Lung (tissue), 12 donors: Measurements from ENCODE around the gene IDH3B. TPM values are rescaled to one million over a fixed set of nuclear protein-coding genes. Genes with fewer than 3 reads are reported as not detected.

Source experiments
- ATAC-seq: fragments of 200-7000 bp; cut with Tn5 transposase; one replicate; pipeline ENCODE4 v1.9.1; 2020; ENCODE audit warnings: moderate number of reproducible peaks; ENCODE audit not compliant: insufficient read depth, low FRiP score
- DNase-seq, 3 donors: peaks; one replicate each; pipeline ENCODE4 v3.0.0-alpha.2; 2013 to 2017
- H3K27ac ChIP-seq, 2 donors: one replicate each; pipeline ENCODE4 v1.5.1; 2013; ENCODE audit warnings: mild to moderate bottlenecking in 2 of 2, moderate library complexity in 2 of 2, control low read depth in 1 of 2, inconsistent platforms in 1 of 2, low read depth in 1 of 2, low read length in 1 of 2
- H3K27me3 ChIP-seq, 3 donors: one replicate each; pipeline ENCODE4 v1.5.1; 2013; ENCODE audit warnings: low read length in 2 of 3; ENCODE audit not compliant: control insufficient read depth in 3 of 3, insufficient read depth in 3 of 3
- H3K36me3 ChIP-seq, 4 donors: one replicate each; pipeline ENCODE4 v1.5.1; 2013; ENCODE audit warnings: low read length in 4 of 4, mild to moderate bottlenecking in 1 of 4, moderate library complexity in 1 of 4; ENCODE audit not compliant: control insufficient read depth in 4 of 4, insufficient read depth in 4 of 4
- H3K4me1 ChIP-seq, 5 donors: one replicate each; pipeline ENCODE4 v1.5.1; 2013; ENCODE audit warnings: low read length in 5 of 5, mild to moderate bottlenecking in 2 of 5, moderate library complexity in 1 of 5; ENCODE audit not compliant: control insufficient read depth in 5 of 5, insufficient read depth in 5 of 5
- H3K4me3 ChIP-seq: one replicate; pipeline ENCODE4 v1.5.1; 2013; ENCODE audit warnings: mild to moderate bottlenecking, control low read depth, moderate library complexity
- H3K9ac ChIP-seq, 2 donors: one replicate each; pipeline ENCODE4 v1.5.1; 2013; ENCODE audit warnings: low read length in 2 of 2, control low read depth in 1 of 2; ENCODE audit not compliant: insufficient read depth in 1 of 2
- H3K9me3 ChIP-seq, 4 donors: one replicate each; pipeline ENCODE4 v1.5.1; 2013; ENCODE audit warnings: low read length in 3 of 4, mild to moderate bottlenecking in 1 of 4, moderate library complexity in 1 of 4; ENCODE audit not compliant: control insufficient read depth in 4 of 4, insufficient read depth in 3 of 4
- CTCF ChIP-seq: IDR thresholded peaks from 2 replicates; pipeline ENCODE4 v1.5.1; 2012; ENCODE audit warnings: mild to moderate bottlenecking; ENCODE audit errors: control extremely low read depth, extremely low read depth
- WGBS, 2 donors: extraction: QIAGEN DNeasy Blood & Tissue Kit; methylation state at CpG; one replicate each; pipeline ENCODE4 v1.1.7; 2013; 5-methylcytosine and 5-hydroxymethylcytosine counted together
- polyA plus RNA-seq, 2 donors: library from polyadenylated mRNA; stranded (reverse); fragments of 200-250 nt; gene quantifications; one replicate each; pipeline ENCODE4 v1.2.1, GENCODE V29; 2013
- total RNA-seq, 2 donors: library from RNA; depleted of rRNA in 1 of 2; stranded (reverse); fragments of >200 nt in 1 of 2; gene quantifications; one replicate each; pipeline ENCODE4 v1.2.1, GENCODE V29; 2014 to 2021
- donor health status: control.
- donor health status: control.
- donor health status: Bipolar disorder and iron deficiency.
- donor health status: healthy.
- donor health status: DM: yes; HTN: yes; CAD: no.

IDH3B gene
- total and polyA plus RNA-seq, 4 donors, result 65.3 to 83.1 (median 70.1) TPM

- peaks cover 3 to 12% (median 4%) of the 10 kb centered on the region in 5 donors for H3K4me1 ChIP-seq
- peak overlapping the region; percentile 78 to 94 for H3K27ac ChIP-seq
- no peaks in the 10 kb centered on the region for H3K27me3 ChIP-seq
- 7 to 10% methylated on average over 13 of the region's 13 CpGs for WGBS, 2 donors
- peak overlapping the region; percentile 63 to 82 for H3K9ac ChIP-seq
- DNase-seq (no peak), ATAC-seq (no peak)
- TF ChIP-seq CTCF, result no peak
- peak overlapping the region; percentile 98 for H3K4me3 ChIP-seq
- H3K9me3 ChIP-seq, result peaks cover 0 to 1% (median 0%) of the 10 kb centered on the region in 4 donors
- peaks cover 5 to 29% (median 26%) of the 10 kb centered on the region in 4 donors for H3K36me3 ChIP-seq
Observed at GRCh38 chr20:2663364-2663886, 591 bp downstream of the IDH3B start.

DNA sequence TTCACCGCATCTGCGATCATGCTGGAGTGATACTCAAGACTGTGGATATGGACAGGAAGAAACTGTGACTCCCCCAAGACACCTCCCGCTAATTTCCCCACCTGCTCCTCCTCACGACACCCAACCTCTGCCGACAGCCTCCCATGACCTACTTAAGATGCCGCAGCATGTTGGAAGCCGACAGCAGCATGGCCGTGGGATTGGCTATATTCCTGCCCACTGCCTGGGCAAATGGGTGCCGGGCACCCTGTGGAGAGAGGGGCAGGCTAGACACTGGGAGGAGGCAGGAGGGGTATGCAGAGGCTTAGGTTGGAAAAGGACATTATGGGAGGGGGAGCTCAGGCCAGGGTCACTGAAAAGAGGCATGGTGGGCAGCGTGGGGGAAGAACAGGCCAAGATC lies 4.5 kb downstream of the IDH3B start:
- peaks cover 20 to 60% (median 59%) of the 10 kb centered on the region in 4 donors for H3K36me3 ChIP-seq
- 92 to 93% methylated on average over 10 of the region's 10 CpGs for WGBS, 2 donors
- ATAC-seq, result no peak

GRCh38 chr20:2658414-2659354 lies 5.3 kb downstream of the IDH3B start:
- H3K9ac ChIP-seq, result no peak overlapping the region
- ATAC-seq (no peak), DNase-seq (no peak)
- H3K4me3 ChIP-seq, result no peak overlapping the region
- peaks cover 0 to 14% (median 7%) of the 10 kb centered on the region in 5 donors for H3K4me1 ChIP-seq
- no peak overlapping the region for H3K27ac ChIP-seq
- WGBS, 2 donors, result 79 to 91% methylated on average over 13 of the region's 13 CpGs
- peaks cover 21 to 67% (median 66%) of the 10 kb centered on the region in 4 donors for H3K36me3 ChIP-seq
- TF ChIP-seq CTCF, result no peak
- no peaks in the 10 kb centered on the region for H3K27me3 ChIP-seq
- H3K9me3 ChIP-seq, result peaks cover 0 to 1% (median 0%) of the 10 kb centered on the region in 4 donors

More for the DNA sequence above, 4.5 kb downstream of the IDH3B start:
- no peak for TF ChIP-seq CTCF
- DNase-seq, result no peak
- H3K9me3 ChIP-seq, result peaks cover 0 to 1% (median 0%) of the 10 kb centered on the region in 4 donors
- H3K4me1 ChIP-seq, result peaks cover 1 to 10% (median 4%) of the 10 kb centered on the region in 5 donors
- H3K4me3 ChIP-seq, result no peak overlapping the region
- H3K27ac ChIP-seq, result no peak overlapping the region
- no peaks in the 10 kb centered on the region for H3K27me3 ChIP-seq
- no peak overlapping the region for H3K9ac ChIP-seq
